HT-29 (cell line): ENCODE measurements around the gene DOCK3. TPM values are rescaled to one million over a fixed set of nuclear protein-coding genes. Genes with fewer than 3 reads are reported as not detected.
"Not testable (repeated sequence)": the region's sequence is repeated elsewhere in the genome, so short reads cannot be mapped to it uniquely, and the experiment has no call there.

Source experiments
- DNase-seq: peaks from one replicate; pipeline ENCODE4 v3.0.0-alpha.2; 2015; ENCODE audit warnings: low spot score
- total RNA-seq: library from RNA; depleted of rRNA; stranded (reverse); fragments of >200 nt; shearing (Covaris generic); gene quantifications from 2 replicates; pipeline ENCODE4 v1.2.3, GENCODE V29; 2014

DOCK3 gene
- total RNA-seq, 1 experiment from 2014 or later = 0.10 TPM

- DNase-seq = no peak
These were observed 22.7 kb upstream of the DOCK3 start for GRCh38 chr3:50651920-50652529.

- DNase-seq = peak; percentile 57
These were observed 22.0 kb upstream of the DOCK3 start for GRCh38 chr3:50652709-50653108.

GRCh38 chr3:50653937-50654595 lies 20.7 kb upstream of the DOCK3 start:
- no peak for DNase-seq

- DNase-seq = no peak
These were observed 19.5 kb upstream of the DOCK3 start for GRCh38 chr3:50655009-50655830.

- no peak for DNase-seq
These were observed 18.1 kb upstream of the DOCK3 start for GRCh38 chr3:50656417-50657195.

- no peak for DNase-seq
These were observed 17.3 kb upstream of the DOCK3 start for GRCh38 chr3:50657407-50657806.

- DNase-seq = no peak
These were observed 16.9 kb upstream of the DOCK3 start for GRCh38 chr3:50657816-50658215.

GRCh38 chr3:50658416-50658815 lies 16.3 kb upstream of the DOCK3 start:
- no peak for DNase-seq

- no peak for DNase-seq
These were observed 15.9 kb upstream of the DOCK3 start for GRCh38 chr3:50658831-50659230.

GRCh38 chr3:50660386-50660785 lies 14.3 kb upstream of the DOCK3 start:
- no peak for DNase-seq

- DNase-seq = no peak
These were observed 13.3 kb upstream of the DOCK3 start for GRCh38 chr3:50661321-50661837.

- DNase-seq = no peak
These were observed 12.3 kb upstream of the DOCK3 start for GRCh38 chr3:50662408-50662807.

- no peak for DNase-seq
These were observed 9.5 kb upstream of the DOCK3 start for GRCh38 chr3:50665081-50665840.

- DNase-seq = not testable (repeated sequence)
These were observed 8.9 kb upstream of the DOCK3 start for GRCh38 chr3:50665841-50666115.

- no peak for DNase-seq
These were observed 7.9 kb upstream of the DOCK3 start for GRCh38 chr3:50666837-50667236.

GRCh38 chr3:50671331-50671730 lies 3.4 kb upstream of the DOCK3 start:
- peak; percentile 26 for DNase-seq

GRCh38 chr3:50672656-50673055 lies 2.1 kb upstream of the DOCK3 start:
- no peak for DNase-seq

- DNase-seq = no peak
These were observed 796 bp upstream of the DOCK3 start for GRCh38 chr3:50673931-50674330.

GRCh38 chr3:50675179-50676030 lies 678 bp downstream of the DOCK3 start:
- no peak for DNase-seq

- DNase-seq = no peak
These were observed 1.4 kb downstream of the DOCK3 start for GRCh38 chr3:50676031-50676705.
